T-helper 2 cell treated with Interferon-gamma antibody and Interleukin-4, amounts not matched to agents 5 μg/mL and 100 μg/mL, for 36 hours (primary cell): ENCODE results near the gene IRF4.

Source experiments
- DNase-seq: peaks from one replicate; pipeline ENCODE4 v3.0.0; 2021; ENCODE audit warnings: low spot score
- H3K27ac Mint-ChIP-seq: one replicate; pipeline ENCODE4 v1.8.0; 2021; ENCODE audit warnings: mild to moderate bottlenecking, mixed read lengths
- H3K27me3 Mint-ChIP-seq: one replicate; pipeline ENCODE4 v1.8.0; 2021; ENCODE audit warnings: low read depth, mixed read lengths
- H3K36me3 Mint-ChIP-seq: one replicate; pipeline ENCODE4 v1.8.0; 2021; ENCODE audit warnings: low read depth, mixed read lengths
- H3K4me1 Mint-ChIP-seq: one replicate; pipeline ENCODE4 v1.8.0; 2021; ENCODE audit warnings: low read depth, mixed read lengths
- H3K4me3 Mint-ChIP-seq: one replicate; pipeline ENCODE4 v1.8.0; 2022; ENCODE audit warnings: mild to moderate bottlenecking, moderate library complexity, mixed read lengths
- H3K9me3 Mint-ChIP-seq: one replicate; pipeline ENCODE4 v1.8.0; 2021; ENCODE audit warnings: mixed read lengths

The IRF4 gene

DNA sequence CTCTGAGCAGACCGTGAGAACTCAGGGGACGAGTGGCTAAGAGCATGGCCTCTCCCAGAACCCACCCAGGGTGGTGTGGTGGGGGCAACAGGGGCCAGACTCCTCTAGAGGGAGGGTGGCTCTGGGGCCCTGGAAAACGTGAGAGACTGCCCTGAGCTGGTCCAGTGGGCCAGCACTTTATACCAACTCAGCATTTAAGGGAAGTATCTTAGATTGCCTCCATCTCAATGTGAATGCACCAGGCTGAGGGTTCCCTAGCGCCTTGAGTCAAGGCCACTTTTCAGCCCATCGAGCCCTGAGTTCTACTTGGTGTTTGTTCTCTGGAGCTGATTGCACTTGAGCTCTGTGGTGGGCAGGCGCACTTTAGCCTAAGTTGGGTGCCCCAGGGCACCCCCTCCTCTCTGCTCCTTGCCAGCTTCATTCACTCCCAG is 42.0 kb upstream of the IRF4 start:
- no peak overlapping the region for H3K4me3 Mint-ChIP-seq
- no peak for DNase-seq
- no peaks in the 10 kb centered on the region for H3K9me3 Mint-ChIP-seq
- H3K4me1 Mint-ChIP-seq: peaks cover 2% of the 10 kb centered on the region
- H3K27me3 Mint-ChIP-seq: no peaks in the 10 kb centered on the region
- H3K27ac Mint-ChIP-seq: no peak overlapping the region
- H3K36me3 Mint-ChIP-seq: peaks cover 4% of the 10 kb centered on the region

DNA sequence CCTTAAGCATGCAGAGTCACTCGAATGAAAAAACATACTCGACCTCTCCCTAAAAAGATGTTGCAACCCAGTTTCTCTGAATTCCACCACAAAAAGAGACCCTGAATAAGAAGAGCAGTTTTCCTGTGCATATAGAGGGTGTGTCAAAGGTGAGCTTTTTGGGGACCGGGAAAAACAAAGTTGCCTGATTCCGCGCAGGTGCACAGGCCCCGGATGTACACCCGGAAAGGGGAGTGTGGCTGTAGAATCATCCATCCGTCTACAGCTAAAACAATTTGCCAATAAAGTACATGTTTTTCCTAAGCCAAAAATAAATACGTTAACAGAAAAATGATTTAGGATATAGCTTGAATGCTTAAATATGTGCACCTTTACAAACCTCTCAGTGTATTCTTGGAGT is 41.2 kb upstream of the IRF4 start:
- DNase-seq: no peak
- Mint-ChIP-seq H3K27me3 (no peaks in the 10 kb centered on the region), H3K27ac (no peak overlapping the region), H3K4me3 (no peak overlapping the region), H3K9me3 (no peaks in the 10 kb centered on the region), H3K4me1 (peaks cover 2% of the 10 kb centered on the region), H3K36me3 (peaks cover 4% of the 10 kb centered on the region)

DNA sequence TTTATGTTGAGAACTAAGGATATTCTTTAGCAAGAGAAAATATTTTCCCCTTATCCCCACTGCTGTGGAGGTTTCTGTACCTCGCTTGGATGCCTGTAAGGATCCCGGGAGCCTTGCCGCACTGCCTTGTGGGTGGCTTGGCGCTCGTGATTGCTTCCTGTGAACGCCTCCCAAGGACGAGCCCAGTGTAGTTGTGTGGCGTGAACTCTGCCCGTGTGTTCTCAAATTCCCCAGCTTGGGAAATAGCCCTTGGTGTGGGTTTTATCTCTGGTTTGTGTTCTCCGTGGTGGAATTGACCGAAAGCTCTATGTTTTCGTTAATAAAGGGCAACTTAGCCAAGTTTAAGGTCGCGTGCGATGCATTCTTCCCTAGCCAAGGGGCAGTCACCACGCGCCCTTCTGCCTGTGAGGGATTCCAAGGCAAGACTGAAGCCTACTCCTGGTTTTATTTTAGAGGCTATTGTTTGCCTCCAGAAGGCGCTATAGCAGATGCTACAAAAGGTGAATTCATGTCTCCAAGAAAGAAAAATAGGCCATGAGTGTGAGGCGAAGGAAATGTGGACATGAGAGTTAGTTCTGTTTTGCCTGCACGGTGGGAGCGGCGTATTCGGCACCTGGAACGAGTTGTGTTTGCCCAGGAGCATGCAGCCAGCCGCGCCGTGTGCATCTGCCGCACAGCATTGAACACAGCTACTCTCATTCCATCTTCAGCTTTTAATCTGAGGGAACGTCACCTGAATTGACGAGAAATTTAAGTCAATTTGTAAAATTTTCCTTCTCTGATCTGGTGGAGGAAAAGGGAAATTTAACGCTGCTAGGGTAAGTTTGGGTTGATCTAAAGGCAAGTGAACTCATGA is 40.3 kb upstream of the IRF4 start:
- Mint-ChIP-seq H3K9me3 (no peaks in the 10 kb centered on the region), H3K4me3 (no peak overlapping the region), H3K4me1 (peaks cover 2% of the 10 kb centered on the region), H3K27ac (no peak overlapping the region), H3K27me3 (no peaks in the 10 kb centered on the region), H3K36me3 (peaks cover 4% of the 10 kb centered on the region)
- DNase-seq: no peak

DNA sequence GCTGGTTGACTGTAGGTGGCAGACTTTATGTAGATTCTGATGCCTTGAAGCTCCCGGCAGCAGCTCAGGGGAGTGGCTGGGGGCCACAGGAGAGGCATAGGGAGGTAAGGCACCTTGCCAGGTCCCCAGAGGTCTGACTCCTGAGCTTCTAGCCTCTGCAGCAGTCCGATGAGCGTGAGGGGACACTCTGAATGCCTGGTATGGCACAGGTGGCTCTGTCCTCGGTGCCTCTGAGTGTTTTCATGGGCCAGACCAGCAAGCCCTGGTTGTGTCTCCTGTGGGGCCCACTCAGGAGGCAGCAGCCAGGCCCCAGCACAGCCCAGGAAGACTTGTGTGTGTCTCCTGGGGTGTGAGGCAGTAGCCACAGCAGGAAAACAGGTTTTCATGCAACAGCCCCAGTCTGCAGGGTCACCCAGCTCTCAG is 39.7 kb upstream of the IRF4 start:
- peaks cover 4% of the 10 kb centered on the region for H3K36me3 Mint-ChIP-seq
- no peak for DNase-seq
- H3K4me3 Mint-ChIP-seq: no peak overlapping the region
- no peak overlapping the region for H3K27ac Mint-ChIP-seq
- no peaks in the 10 kb centered on the region for H3K9me3 Mint-ChIP-seq
- H3K27me3 Mint-ChIP-seq: no peaks in the 10 kb centered on the region
- H3K4me1 Mint-ChIP-seq: peaks cover 2% of the 10 kb centered on the region

- H3K27me3 Mint-ChIP-seq: no peaks in the 10 kb centered on the region
- H3K4me3 Mint-ChIP-seq: no peak overlapping the region
- no peak overlapping the region for H3K27ac Mint-ChIP-seq
- peaks cover 4% of the 10 kb centered on the region for H3K36me3 Mint-ChIP-seq
- no peak for DNase-seq
- peaks cover 2% of the 10 kb centered on the region for H3K4me1 Mint-ChIP-seq
- H3K9me3 Mint-ChIP-seq: no peaks in the 10 kb centered on the region
Observed at GRCh38 chr6:352474-352873, 39.1 kb upstream of the IRF4 start.

- no peaks in the 10 kb centered on the region for H3K9me3 Mint-ChIP-seq
- DNase-seq: no peak
- H3K36me3 Mint-ChIP-seq: peaks cover 4% of the 10 kb centered on the region
- H3K27me3 Mint-ChIP-seq: no peaks in the 10 kb centered on the region
- no peak overlapping the region for H3K27ac Mint-ChIP-seq
- no peak overlapping the region for H3K4me3 Mint-ChIP-seq
- H3K4me1 Mint-ChIP-seq: peaks cover 2% of the 10 kb centered on the region
Observed at GRCh38 chr6:352896-353470, 38.6 kb upstream of the IRF4 start.

DNA sequence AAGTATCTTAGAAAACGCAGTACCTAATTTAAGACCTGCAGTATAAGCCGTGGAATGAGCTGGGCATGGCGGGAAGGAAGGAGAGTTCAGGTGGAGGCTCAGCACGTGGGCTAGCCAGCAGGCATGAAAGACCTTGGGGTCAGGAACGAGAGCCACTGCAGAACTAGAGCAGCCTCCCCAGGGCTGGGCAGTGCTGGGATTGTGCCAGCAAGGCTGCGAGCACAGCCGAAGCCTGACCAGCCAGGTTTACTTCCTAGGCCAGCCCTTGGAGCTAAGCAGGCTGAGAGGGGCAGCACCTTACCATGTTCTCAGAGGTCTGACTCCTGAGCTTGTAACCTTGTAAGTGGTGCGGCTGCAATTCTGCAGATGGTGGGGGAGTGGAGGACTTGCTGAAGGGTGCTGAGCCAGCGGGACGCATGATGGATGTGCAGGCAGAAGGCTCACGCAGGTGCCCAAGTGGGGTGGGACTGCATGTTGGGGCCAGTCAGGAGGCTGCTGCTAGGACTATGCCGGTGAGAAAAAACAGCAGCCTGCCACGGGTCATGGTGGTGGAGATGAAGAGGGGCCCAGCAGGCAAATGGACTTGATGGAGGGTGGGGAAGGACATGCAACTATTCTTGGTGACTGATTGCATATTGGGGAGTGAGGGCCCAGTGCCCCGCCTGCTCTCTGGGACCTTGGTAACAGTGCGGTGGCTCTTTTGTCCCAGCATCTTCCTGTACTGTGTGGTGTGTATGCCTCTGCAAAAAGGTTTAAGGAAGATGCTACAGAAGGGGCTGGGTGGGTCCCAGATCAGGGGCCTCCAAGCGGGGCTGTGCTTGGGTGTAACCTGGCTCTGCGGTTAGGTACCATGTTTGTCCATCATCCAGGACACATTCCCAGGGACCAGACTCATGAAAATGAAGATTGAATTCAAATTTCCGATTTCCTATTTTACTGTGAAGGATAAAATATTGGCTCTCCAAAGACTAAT is 37.6 kb upstream of the IRF4 start:
- peaks cover 2% of the 10 kb centered on the region for H3K4me1 Mint-ChIP-seq
- no peak overlapping the region for H3K27ac Mint-ChIP-seq
- H3K27me3 Mint-ChIP-seq: no peaks in the 10 kb centered on the region
- H3K36me3 Mint-ChIP-seq: no peaks in the 10 kb centered on the region
- no peak for DNase-seq
- no peaks in the 10 kb centered on the region for H3K9me3 Mint-ChIP-seq
- H3K4me3 Mint-ChIP-seq: no peak overlapping the region

DNA sequence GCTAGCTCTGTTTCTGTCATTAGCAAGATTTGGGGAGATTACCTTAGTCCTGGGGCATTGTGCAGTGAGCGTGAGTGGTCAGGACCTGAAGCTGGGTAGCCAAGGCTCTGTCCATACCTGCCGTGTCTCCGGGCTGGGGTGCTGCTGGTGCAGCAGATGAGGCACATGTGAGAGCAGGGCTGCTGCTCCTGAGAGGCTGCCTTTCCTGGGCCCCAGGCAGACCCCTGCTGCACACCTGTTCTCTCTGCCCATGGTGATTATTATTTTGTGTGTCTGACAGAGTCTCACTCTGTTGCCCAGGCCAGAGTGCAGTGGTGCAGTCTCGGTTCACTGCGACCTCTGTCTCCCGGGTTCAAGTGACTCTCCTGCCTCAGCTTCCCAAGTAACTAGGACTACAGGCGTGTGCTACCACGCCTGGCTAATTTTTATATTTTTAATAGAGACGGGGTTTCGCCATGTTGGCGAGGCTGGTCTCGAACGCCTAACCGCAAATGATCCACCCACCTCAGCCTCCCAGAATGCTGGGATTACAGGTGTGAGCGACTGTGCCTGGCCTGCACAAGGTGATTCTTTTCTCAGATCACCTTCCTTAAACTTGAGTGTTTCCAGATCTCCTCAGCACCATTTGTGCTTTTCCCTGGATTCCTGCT is 36.8 kb upstream of the IRF4 start:
- H3K4me3 Mint-ChIP-seq: no peak overlapping the region
- H3K4me1 Mint-ChIP-seq: peaks cover 2% of the 10 kb centered on the region
- no peaks in the 10 kb centered on the region for H3K27me3 Mint-ChIP-seq
- no peaks in the 10 kb centered on the region for H3K36me3 Mint-ChIP-seq
- DNase-seq: no peak
- H3K9me3 Mint-ChIP-seq: no peaks in the 10 kb centered on the region
- no peak overlapping the region for H3K27ac Mint-ChIP-seq

DNA sequence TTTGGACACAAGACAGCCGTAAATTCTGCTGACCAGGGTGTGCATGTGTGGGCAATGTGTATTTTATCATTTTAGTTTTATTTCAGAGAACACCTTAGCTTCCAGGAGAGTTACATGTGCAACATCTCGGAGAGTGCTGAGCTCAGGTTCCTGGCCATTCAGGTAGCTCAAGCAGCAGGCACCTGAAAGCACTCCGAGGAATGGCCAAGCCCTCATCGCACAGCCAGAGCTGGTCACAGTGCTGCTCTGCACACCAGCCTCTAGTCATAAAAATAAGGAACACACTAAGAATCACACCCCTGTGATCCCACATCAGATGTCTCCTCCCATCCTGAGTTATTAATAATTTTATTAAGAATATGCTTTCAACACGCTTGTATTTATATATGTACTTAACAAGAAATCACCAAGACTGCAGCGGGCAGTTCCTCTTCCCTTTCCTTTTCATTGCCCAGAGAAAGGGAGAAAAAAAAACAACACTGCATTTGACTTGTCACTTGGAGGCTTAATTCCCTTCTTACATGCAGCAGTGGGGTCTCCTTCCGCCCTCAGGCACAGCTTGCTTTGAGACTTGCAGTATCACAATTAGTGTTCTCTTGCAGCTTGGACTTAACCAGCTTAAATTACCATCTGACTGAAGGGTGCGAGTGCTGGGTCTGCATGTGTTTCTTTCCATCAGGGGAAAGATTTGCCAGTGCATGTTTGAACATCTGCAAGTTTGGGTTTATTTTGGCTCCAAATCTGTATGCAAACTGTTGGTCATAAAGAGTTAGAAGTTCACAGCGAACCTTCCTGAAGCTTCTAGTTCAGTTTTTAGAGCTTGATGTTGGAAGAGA is 36.0 kb upstream of the IRF4 start:
- Mint-ChIP-seq H3K27me3 (no peaks in the 10 kb centered on the region), H3K4me3 (no peak overlapping the region), H3K36me3 (no peaks in the 10 kb centered on the region), H3K27ac (no peak overlapping the region), H3K9me3 (no peaks in the 10 kb centered on the region), H3K4me1 (peaks cover 3% of the 10 kb centered on the region)
- DNase-seq: no peak

GRCh38 chr6:356828-357251 is 34.7 kb upstream of the IRF4 start:
- Mint-ChIP-seq H3K27me3 (no peaks in the 10 kb centered on the region), H3K36me3 (no peaks in the 10 kb centered on the region), H3K4me1 (peaks cover 3% of the 10 kb centered on the region), H3K9me3 (no peaks in the 10 kb centered on the region), H3K4me3 (no peak overlapping the region), H3K27ac (no peak overlapping the region)
- DNase-seq: no peak

GRCh38 chr6:357261-357790 is 34.2 kb upstream of the IRF4 start:
- DNase-seq: no peak
- H3K4me1 Mint-ChIP-seq: peaks cover 3% of the 10 kb centered on the region
- H3K27me3 Mint-ChIP-seq: no peaks in the 10 kb centered on the region

GRCh38 chr6:357791-358341 is 33.7 kb upstream of the IRF4 start:
- Mint-ChIP-seq H3K27ac (no peak overlapping the region), H3K4me1 (peaks cover 3% of the 10 kb centered on the region), H3K4me3 (no peak overlapping the region), H3K36me3 (no peaks in the 10 kb centered on the region), H3K9me3 (no peaks in the 10 kb centered on the region), H3K27me3 (no peaks in the 10 kb centered on the region)
- DNase-seq: no peak

More at GRCh38 chr6:357261-357790, 34.2 kb upstream of the IRF4 start:
- H3K27ac Mint-ChIP-seq: no peak overlapping the region
- H3K36me3 Mint-ChIP-seq: no peaks in the 10 kb centered on the region
- H3K4me3 Mint-ChIP-seq: no peak overlapping the region
- no peaks in the 10 kb centered on the region for H3K9me3 Mint-ChIP-seq
